Gastroesophageal sphincter (tissue), 3 donors: ENCODE measurements around the gene C14orf132.

Source experiments
- CTCF ChIP-seq, 4 experiments: fragments of 200-600 bp in 2 of 4; fragments of 450-650 bp in 2 of 4; sonication (generic) in 1 of 4; IDR thresholded peaks; one replicate each; pipeline ENCODE4 v1.5.1; 2017 to 2019; ENCODE audit warnings: antibody characterized with exemption in 4 of 4, mild to moderate bottlenecking in 2 of 4, moderate library complexity in 2 of 4
- EP300 ChIP-seq: sonication (generic); formaldehyde crosslinking; IDR thresholded peaks from one replicate; pipeline ENCODE4 v1.6.1; 2017; ENCODE audit warnings: antibody characterized with exemption, mild to moderate bottlenecking
- POLR2A ChIP-seq, 2 donors: fragments of 450-650 bp; IDR thresholded peaks; one replicate each; pipeline ENCODE4 v1.6.1; 2017; ENCODE audit warnings: antibody characterized with exemption in 2 of 2, mild to moderate bottlenecking in 2 of 2, moderate library complexity in 1 of 2
- POLR2AphosphoS5 ChIP-seq: sonication (generic); formaldehyde crosslinking; IDR thresholded peaks from one replicate; pipeline ENCODE4 v1.6.1; 2017; ENCODE audit warnings: antibody characterized with exemption

DNA sequence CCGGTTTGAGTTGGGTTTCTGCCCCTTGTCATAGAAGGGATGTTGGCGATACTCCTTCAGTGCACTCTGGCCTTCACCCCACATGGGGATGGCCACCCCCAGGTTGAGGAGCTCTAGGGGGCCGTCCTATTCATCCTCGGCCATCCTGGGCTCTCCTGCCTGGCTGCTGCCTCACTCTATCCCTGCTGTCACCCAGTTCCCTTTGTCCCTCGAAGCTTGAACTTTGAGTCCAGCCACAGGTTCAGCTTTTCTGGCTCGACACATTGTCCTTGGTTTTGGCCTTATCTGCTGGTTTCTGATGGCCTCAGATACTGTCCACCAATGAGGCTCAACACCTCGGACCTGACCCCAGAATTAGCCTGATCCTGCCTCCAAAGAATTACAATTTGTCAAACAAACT lies 58.6 kb downstream of the C14orf132 start:
- no peak for TF ChIP-seq POLR2AphosphoS5
- no peak for TF ChIP-seq CTCF (IDR thresholded peaks at IDR 0.05)
- TF ChIP-seq POLR2A (IDR thresholded peaks at IDR 0.05) = no peak
- TF ChIP-seq EP300 = no peak
